ENCODE measurements around the gene MAP10. TPM values are rescaled to one million over a fixed set of nuclear protein-coding genes. Genes with fewer than 3 reads are reported as not detected.

Gene MAP10
- total RNA-seq, 1 experiment from 2014 or later = 1.2 TPM

GRCh38 chr1:232813097-232813496 is 7.9 kb downstream of the MAP10 start:
- no peak overlapping the region for H4K91ac ChIP-seq (ENCODE audit: insufficient read length, low read depth, low read length)
- Mint-ChIP-seq H3K27ac (no peak overlapping the region), H3K36me3 (ENCODE audit: insufficient read depth in 1 of 3, low read depth in 3 of 3) (no peaks in the 10 kb centered on the region), H3K4me3 (no peak overlapping the region), H3K4me1 (0 out of 4 replicates have a peak, but pooled peaks cover 0 to 2% of the 10 kb centered on the region in 2 experiments), H3K9me3 (no peaks in the 10 kb centered on the region), H3K27me3 (ENCODE audit: low read depth) (no peaks in the 10 kb centered on the region)
- H2BK20ac ChIP-seq (ENCODE audit: low read depth, low read length, poor library complexity, severe bottlenecking) = no peak overlapping the region
- no peak overlapping the region for H2BK15ac ChIP-seq (ENCODE audit: low read depth, low read length)
- no peak overlapping the region for H2AK5ac ChIP-seq (ENCODE audit: insufficient read length, low read length)
- H3K14ac ChIP-seq (ENCODE audit: insufficient read depth, low read length) = no peak overlapping the region
- no peak overlapping the region for H4K8ac ChIP-seq (replicated peaks; ENCODE audit: insufficient read length, low read depth, low read length)
- H3K9me3 ChIP-seq (ENCODE audit: control insufficient read depth, low read depth, low read length) = no peaks in the 10 kb centered on the region
- no peaks in the 10 kb centered on the region for H3K23me2 ChIP-seq (ENCODE audit: insufficient read length, low read depth, low read length, poor library complexity, severe bottlenecking)
- H3K27ac ChIP-seq (ENCODE audit: insufficient read length, low read depth, low read length) = no peak overlapping the region
- H4K5ac ChIP-seq (ENCODE audit: insufficient read length, low read depth, low read length) = no peak overlapping the region
- H3K23ac ChIP-seq (ENCODE audit: insufficient read length, low read depth, low read length) = no peak overlapping the region
- TF ChIP-seq CTCF (conservative IDR thresholded peaks at IDR 0.05) = no peak
- H3K4ac ChIP-seq (ENCODE audit: low read depth, low read length) = no peak overlapping the region
- no peaks in the 10 kb centered on the region for H3K79me2 ChIP-seq (ENCODE audit: insufficient read depth, low read length)
- no peak overlapping the region for H3K9ac ChIP-seq (ENCODE audit: extremely low read depth, insufficient read length, low read length)
- no CpG with 5 or more reads among the region's 4 CpGs for WGBS (ENCODE audit: extremely low coverage, insufficient read length, low lambda C conversion rate)
- H2BK120ac ChIP-seq (ENCODE audit: low read depth, low read length, poor library complexity, severe bottlenecking) = no peak overlapping the region
- H3K27me3 ChIP-seq (ENCODE audit: insufficient read depth, low read length) = no peaks in the 10 kb centered on the region
- no peak overlapping the region for H3K18ac ChIP-seq (ENCODE audit: insufficient read length, low read depth, low read length)
- H2BK5ac ChIP-seq (ENCODE audit: insufficient read length, low read length) = no peak overlapping the region
- no peaks in the 10 kb centered on the region for H3K4me1 ChIP-seq (ENCODE audit: insufficient read depth, low read length)
- H2BK12ac ChIP-seq (ENCODE audit: insufficient read length, low read depth, low read length) = no peak overlapping the region
- no peak overlapping the region for H3T11ph ChIP-seq (ENCODE audit: low read length)
- H3K4me2 ChIP-seq (ENCODE audit: insufficient read depth, insufficient read length, low read length) = no peak overlapping the region
- no peaks in the 10 kb centered on the region for H4K20me1 ChIP-seq (ENCODE audit: control insufficient read depth, insufficient read depth, insufficient read length)
- no peak for DNase-seq
- no peak overlapping the region for H3K56ac ChIP-seq (ENCODE audit: insufficient read length, low read depth, low read length)
- H2AFZ ChIP-seq (ENCODE audit: low read length) = no peak overlapping the region
- no peaks in the 10 kb centered on the region for H3K79me1 ChIP-seq (ENCODE audit: insufficient read depth, low read depth, low read length, poor library complexity, severe bottlenecking)
